ENCODE results near the gene VTI1A.
"Not testable (repeated sequence)": the region's sequence is repeated elsewhere in the genome, so short reads cannot be mapped to it uniquely, and the experiment has no call there.

Gene VTI1A

GRCh38 chr10:112509558-112510291 is 62.7 kb downstream of the VTI1A start:
- no peak for DNase-seq

- no peak for DNase-seq
Observed at GRCh38 chr10:112510384-112510783, 63.4 kb downstream of the VTI1A start.

- DNase-seq: no peak
Observed at GRCh38 chr10:112512294-112512693, 65.3 kb downstream of the VTI1A start.

- no peak for DNase-seq
Observed at GRCh38 chr10:112515126-112515525, 68.1 kb downstream of the VTI1A start.

GRCh38 chr10:112515852-112516251 is 68.8 kb downstream of the VTI1A start:
- DNase-seq: no peak

- DNase-seq: no peak
Observed at GRCh38 chr10:112517451-112517862, 70.4 kb downstream of the VTI1A start.

GRCh38 chr10:112519133-112519761 is 72.2 kb downstream of the VTI1A start:
- no peak for DNase-seq

- DNase-seq: no peak
Observed at GRCh38 chr10:112520914-112521313, 73.9 kb downstream of the VTI1A start.

- DNase-seq: no peak
Observed at GRCh38 chr10:112524641-112525040, 77.6 kb downstream of the VTI1A start.

GRCh38 chr10:112525200-112525599 is 78.2 kb downstream of the VTI1A start:
- no peak for DNase-seq

- DNase-seq: no peak
Observed at GRCh38 chr10:112526139-112526538, 79.1 kb downstream of the VTI1A start.

- no peak for DNase-seq
Observed at GRCh38 chr10:112526906-112527305, 79.9 kb downstream of the VTI1A start.

- no peak for DNase-seq
Observed at GRCh38 chr10:112528235-112528634, 81.2 kb downstream of the VTI1A start.

- DNase-seq: no peak
Observed at GRCh38 chr10:112531421-112531820, 84.4 kb downstream of the VTI1A start.

GRCh38 chr10:112532189-112532588 is 85.2 kb downstream of the VTI1A start:
- no peak for DNase-seq

- DNase-seq: no peak
Observed at GRCh38 chr10:112532956-112533355, 85.9 kb downstream of the VTI1A start.

GRCh38 chr10:112533916-112534315 is 86.9 kb downstream of the VTI1A start:
- no peak for DNase-seq

GRCh38 chr10:112535531-112535951 is 88.5 kb downstream of the VTI1A start:
- DNase-seq: no peak

GRCh38 chr10:112536663-112537062 is 89.6 kb downstream of the VTI1A start:
- DNase-seq: no peak

- DNase-seq: no peak
Observed at GRCh38 chr10:112538168-112538567, 91.2 kb downstream of the VTI1A start.

GRCh38 chr10:112539340-112539739 is 92.3 kb downstream of the VTI1A start:
- no peak for DNase-seq

- DNase-seq: not testable (repeated sequence)
Observed at GRCh38 chr10:112542823-112543222, 95.8 kb downstream of the VTI1A start.

- no peak for DNase-seq
Observed at GRCh38 chr10:112546474-112546873, 99.5 kb downstream of the VTI1A start.

- no peak for DNase-seq
Observed at GRCh38 chr10:112548535-112549276, 101.7 kb downstream of the VTI1A start.
